ENCODE measurements around the gene KSR2.

Gene KSR2

DNA sequence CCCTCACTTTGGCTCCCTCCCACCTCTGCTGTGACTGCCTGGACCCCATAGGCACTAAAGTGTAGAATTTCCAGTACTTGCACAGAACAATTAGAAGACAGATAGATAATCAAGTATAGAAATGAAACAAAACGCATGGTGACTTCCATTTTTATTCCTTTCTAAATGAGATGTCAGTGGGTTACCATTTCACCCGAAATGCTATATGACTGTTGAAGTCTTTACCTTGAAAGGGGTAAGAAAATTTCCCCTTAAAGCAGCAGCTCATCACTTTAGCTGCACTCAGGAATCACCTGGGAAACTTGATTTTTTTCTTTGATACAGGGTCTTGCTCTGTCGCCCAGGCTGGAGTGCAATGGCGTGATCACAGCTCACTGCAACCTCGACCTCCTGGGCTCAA, 12.5 kb upstream of the KSR2 start:
- Mint-ChIP-seq H3K9me3 (no peaks in the 10 kb centered on the region), H3K27me3 (peaks cover 15% of the 10 kb centered on the region), H3K4me1 (no peaks in the 10 kb centered on the region), H3K4me3 (no peak overlapping the region), H3K36me3 (no peaks in the 10 kb centered on the region), H3K27ac (no peak overlapping the region)
- ATAC-seq, result no peak

DNA sequence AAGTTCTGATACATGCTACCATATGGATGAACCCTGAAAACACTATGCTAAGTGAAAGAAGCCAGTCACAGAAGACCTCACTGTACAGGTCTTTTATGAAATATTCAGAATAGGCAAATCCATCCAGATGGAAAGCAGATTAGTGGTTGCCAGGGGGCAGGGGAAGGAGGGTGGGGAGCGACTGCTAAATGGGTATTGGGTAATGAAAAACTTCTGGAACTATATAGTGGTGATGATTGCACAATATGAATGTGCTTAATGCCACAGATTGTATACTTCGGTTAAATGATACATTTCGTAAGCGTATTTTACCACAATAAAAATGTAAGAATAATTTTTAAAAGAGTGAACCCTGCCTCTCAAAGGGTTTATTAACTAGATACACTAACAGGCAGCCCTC, 11.8 kb upstream of the KSR2 start:
- Mint-ChIP-seq H3K4me1 (no peaks in the 10 kb centered on the region), H3K27me3 (peaks cover 15% of the 10 kb centered on the region), H3K36me3 (no peaks in the 10 kb centered on the region), H3K9me3 (no peaks in the 10 kb centered on the region), H3K27ac (no peak overlapping the region), H3K4me3 (no peak overlapping the region)
- ATAC-seq, result no peak

DNA sequence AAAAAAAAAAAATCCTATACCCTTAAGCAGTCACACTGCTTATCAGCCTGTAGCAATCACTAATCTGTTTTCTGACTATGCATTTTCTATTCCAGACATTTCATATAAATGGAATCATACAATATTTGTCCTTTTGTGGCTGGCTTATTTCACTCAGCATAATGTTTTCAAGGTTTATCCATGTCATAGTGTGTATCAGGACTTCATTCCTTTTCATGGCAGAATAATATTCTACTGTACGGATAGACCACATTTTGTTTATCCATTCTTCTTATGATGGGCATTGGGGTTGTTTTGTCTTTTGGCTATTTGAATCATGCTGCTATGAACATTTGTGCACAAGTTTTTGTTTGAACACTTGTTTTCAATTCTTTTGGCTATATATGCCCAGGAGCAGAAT, 8.6 kb upstream of the KSR2 start:
- ATAC-seq, result no peak
- Mint-ChIP-seq H3K4me3 (no peak overlapping the region), H3K36me3 (no peaks in the 10 kb centered on the region), H3K27me3 (peaks cover 33% of the 10 kb centered on the region), H3K27ac (no peak overlapping the region), H3K9me3 (peaks cover 2% of the 10 kb centered on the region), H3K4me1 (no peaks in the 10 kb centered on the region)

DNA sequence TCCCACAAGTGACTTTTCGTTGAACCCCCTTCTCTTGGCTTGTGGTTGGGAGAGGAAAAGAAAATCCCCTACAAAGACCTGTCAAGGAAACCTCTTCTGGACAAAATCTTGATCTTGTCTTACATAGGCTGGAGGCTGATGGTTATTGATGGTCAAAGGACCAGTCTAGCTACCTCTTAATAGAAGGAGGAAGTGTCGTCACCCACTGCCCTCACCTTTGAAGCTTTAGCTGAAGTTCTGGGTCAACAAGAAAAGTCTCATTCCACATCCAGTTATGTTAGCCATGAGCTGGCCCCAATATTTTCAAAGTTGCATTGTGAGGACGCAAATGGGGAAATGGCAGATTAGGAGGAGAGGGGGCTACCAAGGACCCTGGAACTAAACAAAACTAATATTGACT, 6.2 kb upstream of the KSR2 start:
- H3K36me3 Mint-ChIP-seq, result no peaks in the 10 kb centered on the region

DNA sequence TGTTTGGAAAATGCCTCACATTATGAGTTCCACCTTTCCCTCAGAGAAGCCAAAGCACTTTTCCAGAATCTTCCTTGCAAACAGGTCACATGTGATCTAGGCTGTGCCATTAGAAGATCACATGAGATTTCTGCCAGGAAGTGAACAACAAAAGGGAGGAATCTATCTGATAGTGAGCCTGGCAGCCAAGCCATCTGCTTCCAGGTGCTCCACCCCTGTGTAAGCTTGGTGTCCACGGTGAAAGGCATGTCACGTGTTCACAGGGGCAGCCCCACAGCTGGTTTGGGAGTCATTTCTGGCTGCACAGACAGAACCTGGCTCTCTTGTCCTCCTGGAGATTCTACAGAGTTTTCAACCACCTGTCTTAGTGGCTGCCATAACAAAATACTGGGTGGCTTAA, 3.5 kb upstream of the KSR2 start:
- peaks cover 5% of the 10 kb centered on the region for H3K9me3 Mint-ChIP-seq
- ATAC-seq, result no peak
- H3K27ac Mint-ChIP-seq, result no peak overlapping the region
- peaks cover 15% of the 10 kb centered on the region for H3K4me1 Mint-ChIP-seq
- no peak overlapping the region for H3K4me3 Mint-ChIP-seq
- H3K36me3 Mint-ChIP-seq, result no peaks in the 10 kb centered on the region
- peaks cover 50% of the 10 kb centered on the region for H3K27me3 Mint-ChIP-seq

More for the DNA sequence above, 6.2 kb upstream of the KSR2 start:
- ATAC-seq, result no peak
- peaks cover 27% of the 10 kb centered on the region for H3K27me3 Mint-ChIP-seq
- H3K4me1 Mint-ChIP-seq, result no peaks in the 10 kb centered on the region
- H3K27ac Mint-ChIP-seq, result no peak overlapping the region
- H3K4me3 Mint-ChIP-seq, result no peak overlapping the region
- peaks cover 5% of the 10 kb centered on the region for H3K9me3 Mint-ChIP-seq

DNA sequence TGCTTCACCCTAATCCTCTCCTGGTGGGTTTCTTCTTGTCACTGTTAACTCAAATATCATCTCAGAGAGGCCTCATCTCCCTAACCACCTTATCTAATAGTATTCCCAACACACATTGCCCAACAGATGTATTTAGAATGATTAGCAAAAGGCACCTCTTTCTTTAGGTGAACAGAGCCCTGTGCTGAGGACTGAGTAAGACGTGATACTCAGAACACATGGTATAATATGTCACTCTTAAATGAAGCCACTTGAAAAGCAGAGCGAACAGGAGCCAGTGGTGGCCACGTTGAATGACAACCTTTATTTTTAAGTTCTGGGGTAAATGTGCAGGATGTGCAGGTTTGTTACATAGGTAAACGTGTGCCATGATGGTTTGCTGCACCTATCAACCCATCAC, 1.5 kb upstream of the KSR2 start:
- Mint-ChIP-seq H3K36me3 (no peaks in the 10 kb centered on the region), H3K9me3 (peaks cover 5% of the 10 kb centered on the region), H3K27me3 (peaks cover 68% of the 10 kb centered on the region), H3K27ac (no peak overlapping the region), H3K4me1 (peaks cover 15% of the 10 kb centered on the region), H3K4me3 (no peak overlapping the region)
- ATAC-seq, result no peak

DNA sequence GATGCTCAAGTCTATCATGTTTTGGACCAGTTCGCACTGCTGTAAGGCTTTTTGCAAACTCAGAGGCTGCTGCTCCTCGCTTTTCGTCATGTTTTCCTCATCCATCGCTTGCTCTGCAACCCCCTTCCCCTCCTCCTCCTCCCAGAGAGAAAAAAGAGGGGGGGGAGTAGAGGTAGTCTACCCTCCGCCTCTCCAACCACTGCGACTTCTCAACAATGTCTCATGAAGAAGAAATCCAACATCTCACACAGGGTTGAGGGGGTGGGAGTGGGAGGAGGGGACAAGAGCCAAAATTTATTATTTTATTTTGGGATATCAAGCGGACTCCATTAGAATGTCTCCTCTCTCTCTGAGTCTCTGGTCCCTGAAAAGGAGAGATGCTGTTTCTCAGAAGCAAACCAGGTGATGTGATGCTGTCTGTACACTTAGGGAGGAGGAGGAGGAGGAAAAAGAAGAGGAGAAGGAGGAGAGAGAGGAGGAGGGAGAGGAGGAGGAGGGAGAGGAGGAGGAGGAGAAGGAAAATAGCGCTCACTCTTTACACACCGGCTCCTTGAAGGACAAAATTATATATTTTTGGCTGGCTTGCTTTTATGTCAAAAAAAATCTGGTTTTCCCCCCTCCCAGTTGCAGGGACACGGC, 520 bp downstream of the KSR2 start:
- no peak overlapping the region for H3K27ac Mint-ChIP-seq
- peak overlapping the region; percentile 74 for H3K4me3 Mint-ChIP-seq
- no peak for ATAC-seq
- peaks cover 61% of the 10 kb centered on the region for H3K27me3 Mint-ChIP-seq
- H3K36me3 Mint-ChIP-seq, result no peaks in the 10 kb centered on the region
- H3K4me1 Mint-ChIP-seq, result peaks cover 15% of the 10 kb centered on the region
- peaks cover 5% of the 10 kb centered on the region for H3K9me3 Mint-ChIP-seq

DNA sequence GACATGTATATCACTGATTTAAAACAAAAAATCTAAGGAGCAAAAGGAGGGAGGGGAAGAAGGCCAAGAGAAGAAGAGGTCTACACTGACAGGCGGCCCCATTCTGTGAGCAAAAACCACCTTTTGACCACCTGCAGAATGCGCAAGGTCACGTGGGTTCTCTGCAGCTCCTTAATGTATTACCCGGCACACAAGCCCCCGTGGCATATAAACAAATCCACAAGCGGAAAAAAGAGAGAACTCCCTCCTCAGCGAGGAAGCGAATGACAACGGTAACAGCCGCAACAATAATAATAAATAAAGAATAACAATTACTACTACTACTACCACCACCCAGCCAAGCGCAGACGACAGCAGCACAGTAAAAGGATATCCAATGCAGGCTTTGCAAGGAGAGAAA, 1.3 kb downstream of the KSR2 start:
- no peak overlapping the region for H3K4me3 Mint-ChIP-seq
- H3K27ac Mint-ChIP-seq, result no peak overlapping the region
- no peak for ATAC-seq
- no peaks in the 10 kb centered on the region for H3K36me3 Mint-ChIP-seq
- H3K9me3 Mint-ChIP-seq, result peaks cover 2% of the 10 kb centered on the region
- peaks cover 59% of the 10 kb centered on the region for H3K27me3 Mint-ChIP-seq
- H3K4me1 Mint-ChIP-seq, result peaks cover 15% of the 10 kb centered on the region

DNA sequence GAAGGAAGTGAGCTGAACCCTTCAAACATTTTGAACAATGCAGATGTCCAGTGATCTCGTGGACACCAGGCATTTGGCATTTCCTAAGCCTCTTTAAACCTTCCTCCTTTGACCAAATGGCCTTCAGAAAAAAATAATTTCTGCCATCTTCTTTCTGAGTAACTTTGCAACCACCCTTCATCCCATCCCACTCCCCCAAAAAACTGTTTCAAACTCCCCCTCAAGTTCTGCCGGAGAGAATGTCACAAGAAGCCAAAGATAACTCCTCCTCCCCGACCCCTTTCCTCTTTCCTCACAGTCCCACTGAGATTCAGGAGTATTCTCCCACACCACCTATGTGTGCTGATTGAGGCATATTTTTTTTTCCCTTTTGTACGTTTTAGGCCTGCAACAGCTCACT, 1.7 kb downstream of the KSR2 start:
- Mint-ChIP-seq H3K4me3 (no peak overlapping the region), H3K27ac (no peak overlapping the region), H3K9me3 (peaks cover 1% of the 10 kb centered on the region), H3K4me1 (peaks cover 15% of the 10 kb centered on the region), H3K36me3 (no peaks in the 10 kb centered on the region), H3K27me3 (peaks cover 59% of the 10 kb centered on the region)
- no peak for ATAC-seq

DNA sequence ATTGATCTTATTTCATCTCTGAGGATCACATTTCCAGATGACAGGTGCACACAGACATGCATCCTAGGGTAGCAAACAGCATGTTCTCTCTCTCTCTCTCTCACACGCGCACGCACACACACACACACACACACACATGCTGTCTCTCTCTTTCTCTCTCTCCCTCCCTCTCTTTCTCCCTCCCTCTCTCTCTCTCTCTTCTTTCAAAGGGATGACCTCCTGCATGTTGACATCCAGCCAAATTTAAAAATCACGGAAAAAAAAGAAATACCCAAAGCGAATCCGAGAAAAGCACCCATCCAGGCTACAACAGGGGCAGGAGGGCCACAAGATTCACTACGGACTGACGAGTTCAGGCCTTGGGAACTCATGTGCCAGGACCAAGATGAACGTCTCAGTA, 2.3 kb downstream of the KSR2 start:
- Mint-ChIP-seq H3K4me1 (peaks cover 15% of the 10 kb centered on the region), H3K36me3 (no peaks in the 10 kb centered on the region), H3K4me3 (no peak overlapping the region), H3K27ac (no peak overlapping the region), H3K27me3 (peaks cover 63% of the 10 kb centered on the region), H3K9me3 (no peaks in the 10 kb centered on the region)
- ATAC-seq, result no peak

DNA sequence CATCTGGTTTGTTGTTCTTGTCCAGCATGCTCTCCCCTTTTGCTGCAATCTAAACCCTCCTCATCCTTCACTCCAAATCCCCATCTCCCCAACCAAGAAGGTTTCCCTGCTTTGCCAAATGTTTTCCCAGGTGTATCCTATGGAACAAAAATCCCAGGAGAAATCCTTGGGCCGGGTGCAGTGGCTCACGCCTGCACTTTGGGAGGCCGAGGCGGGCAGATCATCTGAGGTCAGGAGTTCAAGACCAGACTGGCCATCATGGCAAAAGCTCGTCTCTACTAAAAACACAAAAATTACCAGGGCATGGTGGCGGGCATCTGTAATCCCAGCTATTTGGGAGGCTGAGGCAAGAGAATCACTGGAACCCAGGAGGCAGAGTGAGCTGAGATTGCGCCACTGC, 5.0 kb downstream of the KSR2 start:
- Mint-ChIP-seq H3K9me3 (no peaks in the 10 kb centered on the region), H3K36me3 (no peaks in the 10 kb centered on the region), H3K27me3 (peaks cover 55% of the 10 kb centered on the region), H3K4me3 (no peak overlapping the region), H3K27ac (no peak overlapping the region), H3K4me1 (peaks cover 8% of the 10 kb centered on the region)
- ATAC-seq, result no peak

DNA sequence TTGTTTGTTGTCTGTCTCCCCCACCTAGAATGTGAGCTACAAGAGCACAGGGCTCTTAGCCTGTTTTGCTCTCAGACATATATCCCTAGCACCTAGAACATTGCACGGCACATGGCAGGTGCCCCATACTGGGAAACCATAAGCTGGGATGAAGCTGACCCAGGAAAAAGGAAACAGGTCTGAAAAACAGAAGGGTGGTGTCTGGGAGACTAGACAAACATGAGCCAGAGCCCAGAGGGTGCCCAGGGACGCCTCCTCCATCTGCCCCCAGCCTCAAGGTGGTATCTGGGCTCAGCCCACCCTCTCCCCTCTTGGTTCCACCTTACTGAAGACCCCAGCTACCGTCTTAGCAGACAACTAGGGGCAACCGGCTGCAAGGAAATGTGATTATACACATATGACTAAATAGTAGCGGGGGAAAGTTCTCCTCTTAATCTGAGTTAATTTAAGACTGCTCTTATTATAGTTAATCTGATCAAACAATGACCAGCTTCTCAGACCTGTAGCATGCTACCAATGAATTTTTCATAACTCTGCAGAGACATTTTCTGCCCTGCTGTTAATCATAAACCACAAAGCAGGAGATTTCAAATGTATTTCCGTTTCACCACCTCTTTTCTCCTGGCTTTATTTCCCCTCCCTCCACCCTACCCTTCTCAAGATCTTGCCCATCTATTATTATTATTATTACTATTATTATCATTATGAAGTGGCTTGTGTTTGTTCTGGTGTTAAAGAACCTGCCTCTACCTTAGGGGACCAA, 31.9 kb downstream of the KSR2 start:
- no peaks in the 10 kb centered on the region for H3K36me3 Mint-ChIP-seq
- no peaks in the 10 kb centered on the region for H3K9me3 Mint-ChIP-seq
- H3K27ac Mint-ChIP-seq, result no peak overlapping the region
- H3K4me3 Mint-ChIP-seq, result no peak overlapping the region
- no peaks in the 10 kb centered on the region for H3K4me1 Mint-ChIP-seq
- peaks cover 25% of the 10 kb centered on the region for H3K27me3 Mint-ChIP-seq
- no peak for ATAC-seq

DNA sequence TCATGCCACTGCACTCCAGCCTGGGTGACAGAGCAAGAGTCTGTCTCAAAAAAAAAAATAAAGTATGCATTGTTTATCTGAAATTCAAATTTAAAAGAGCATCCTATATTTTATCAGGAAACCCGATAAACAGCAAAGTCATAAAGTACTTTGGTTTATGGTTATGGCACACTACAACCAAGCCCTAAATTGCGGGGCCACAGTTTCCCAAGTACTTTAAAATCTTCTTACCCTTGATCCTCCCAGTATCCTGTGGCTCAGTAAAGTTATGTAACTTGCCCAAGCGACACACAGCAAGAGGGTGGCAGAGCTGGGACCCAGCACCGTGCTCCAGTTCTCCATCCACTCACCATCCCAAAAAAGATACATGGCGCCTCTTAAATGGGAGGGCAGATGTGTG, 35.2 kb downstream of the KSR2 start:
- Mint-ChIP-seq H3K36me3 (no peaks in the 10 kb centered on the region), H3K4me3 (no peak overlapping the region), H3K27me3 (peaks cover 11% of the 10 kb centered on the region), H3K9me3 (peaks cover 5% of the 10 kb centered on the region), H3K4me1 (no peaks in the 10 kb centered on the region), H3K27ac (no peak overlapping the region)
- ATAC-seq, result no peak

DNA sequence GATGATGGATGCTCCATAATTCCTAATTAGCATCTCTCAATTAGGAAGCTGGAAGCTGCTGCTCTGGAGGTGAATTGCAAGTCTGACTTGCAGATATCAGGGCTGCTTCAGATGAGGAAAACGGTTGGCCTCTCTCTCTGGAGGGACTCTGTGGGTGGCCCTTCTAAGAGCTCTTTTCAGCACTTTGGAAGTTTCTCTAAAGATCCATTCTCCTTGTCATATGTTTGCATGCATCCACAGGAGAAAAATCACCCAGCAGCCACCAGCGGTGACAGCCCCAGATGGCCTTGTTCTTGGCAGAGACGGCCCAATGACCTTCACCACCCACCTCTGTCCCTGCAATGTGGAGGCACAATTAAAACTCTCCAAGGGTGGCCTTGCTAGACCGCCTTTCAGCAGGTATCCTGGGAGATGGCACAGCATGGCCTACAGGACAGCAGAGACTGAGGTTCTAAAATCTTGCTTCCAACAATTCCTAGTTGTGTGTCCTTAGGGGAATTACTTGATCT, 42.3 kb downstream of the KSR2 start:
- Mint-ChIP-seq H3K27ac (no peak overlapping the region), H3K4me1 (no peaks in the 10 kb centered on the region), H3K4me3 (no peak overlapping the region), H3K36me3 (no peaks in the 10 kb centered on the region), H3K9me3 (peaks cover 4% of the 10 kb centered on the region), H3K27me3 (no peaks in the 10 kb centered on the region)
- ATAC-seq, result no peak

DNA sequence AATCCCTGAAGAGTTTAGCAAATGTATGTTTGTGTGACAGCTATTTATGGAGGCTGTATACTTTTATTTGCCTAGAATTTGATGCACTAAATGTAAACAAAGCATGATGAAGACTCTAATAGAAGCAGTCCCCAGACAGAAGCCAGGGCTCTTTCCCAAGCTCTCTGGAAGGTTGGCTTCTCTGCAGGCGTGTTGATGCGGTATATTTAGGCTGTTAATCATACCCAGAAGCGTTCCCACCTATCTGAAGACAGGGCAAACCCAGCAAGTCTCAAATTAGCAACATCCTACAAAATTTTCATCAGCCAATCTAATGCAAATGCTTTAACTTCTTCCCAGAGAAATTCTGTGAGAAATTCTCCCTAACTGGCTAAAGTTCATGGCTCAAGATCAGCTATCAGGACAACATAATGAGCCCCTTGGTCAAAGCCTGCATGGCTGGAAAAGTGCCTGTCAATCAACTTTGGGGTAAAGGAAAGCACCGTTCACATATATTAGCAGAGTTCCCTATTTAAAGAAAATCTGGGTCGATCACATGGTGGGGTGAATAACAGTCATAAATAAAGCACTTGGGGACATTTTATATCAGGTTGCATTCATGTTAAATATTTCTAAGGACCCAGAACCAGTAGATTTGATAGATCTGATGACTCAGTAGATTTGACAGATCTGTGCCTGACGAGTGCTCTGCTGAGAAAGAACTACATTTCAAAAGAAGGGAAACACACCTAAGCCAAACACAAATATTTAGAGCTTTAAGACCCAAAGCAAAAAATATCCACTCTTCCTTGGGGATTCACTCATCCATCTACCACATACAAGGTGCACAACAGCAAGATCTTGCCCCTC, 46.6 kb downstream of the KSR2 start:
- Mint-ChIP-seq H3K27me3 (no peaks in the 10 kb centered on the region), H3K4me1 (no peaks in the 10 kb centered on the region), H3K9me3 (no peaks in the 10 kb centered on the region), H3K4me3 (no peak overlapping the region), H3K27ac (no peak overlapping the region), H3K36me3 (no peaks in the 10 kb centered on the region)
- no peak for ATAC-seq

All from stimulated activated memory B cell treated with anti-CD40 and anti-IgM and Interleukin-4, amounts not matched to agents 10 μg/mL and 1 μg/mL and 100 μg/mL, for 72 hours (primary cell).